CD8-positive, alpha-beta memory T cell (primary cell): ENCODE results near the gene PFKFB3. TPM values are rescaled to one million over a fixed set of nuclear protein-coding genes. Genes with fewer than 3 reads are reported as not detected.

Source experiments
- CTCF ChIA-PET: fragments of 350-600 bp; sonication (Branson Sonifier 250); formaldehyde crosslinking; loops from one replicate; lab custom pipeline; 2021; ENCODE audit warnings: antibody characterized with exemption; lab: Charles Lee
- POLR2A ChIA-PET: fragments of 350-600 bp; sonication (Branson Sonifier 250); formaldehyde crosslinking; loops from one replicate; lab custom pipeline; 2021; ENCODE audit warnings: antibody characterized with exemption; lab: Charles Lee
- DNase-seq, 5 donors: peaks; one replicate each; pipeline versions ENCODE4 v3.0.0 to v3.0.0-alpha.2; 2020 to 2022; ENCODE audit warnings: mixed read lengths in 1 of 5
- H3K27ac ChIP-seq: one replicate; pipeline ENCODE4 v1.7.0; 2013; ENCODE audit warnings: low read depth, mild to moderate bottlenecking, low read length, moderate library complexity
- H3K27me3 ChIP-seq: 2 replicates; pipeline ENCODE4 v1.7.0; 2013; ENCODE audit warnings: low read length, mild to moderate bottlenecking; ENCODE audit not compliant: insufficient read depth, poor library complexity, severe bottlenecking
- H3K36me3 ChIP-seq: 2 replicates; pipeline ENCODE4 v1.7.0; 2013; ENCODE audit warnings: mild to moderate bottlenecking, low read length, moderate library complexity; ENCODE audit not compliant: insufficient read depth
- H3K4me1 ChIP-seq: 2 replicates; pipeline ENCODE4 v1.7.0; 2013; ENCODE audit warnings: mild to moderate bottlenecking, low read length, moderate library complexity; ENCODE audit not compliant: insufficient read depth
- H3K4me3 ChIP-seq: 2 replicates; pipeline ENCODE4 v1.7.0; 2013; ENCODE audit warnings: mild to moderate bottlenecking, low read length
- H3K9me3 ChIP-seq: 2 replicates; pipeline ENCODE4 v1.7.0; 2013; ENCODE audit warnings: mild to moderate bottlenecking, low read length
- H3K27ac Mint-ChIP-seq, 8 donors: one replicate each; pipeline ENCODE4 v1.8.0; 2020 to 2021; ENCODE audit warnings: mixed read lengths in 8 of 8, mild to moderate bottlenecking in 6 of 8, inconsistent platforms in 3 of 8, moderate library complexity in 3 of 8
- H3K27me3 Mint-ChIP-seq, 2 donors: one replicate each; pipeline ENCODE4 v1.8.0; 2020 to 2021; ENCODE audit warnings: mixed read lengths in 2 of 2, mild to moderate bottlenecking in 1 of 2, moderate library complexity in 1 of 2
- H3K36me3 Mint-ChIP-seq, 3 donors: one replicate each; pipeline ENCODE4 v1.8.0; 2020 to 2021; ENCODE audit warnings: mixed read lengths in 3 of 3, inconsistent platforms in 1 of 3, mild to moderate bottlenecking in 1 of 3
- H3K4me1 Mint-ChIP-seq, 3 donors: one replicate each; pipeline ENCODE4 v1.8.0; 2020 to 2021; ENCODE audit warnings: mixed read lengths in 3 of 3, inconsistent platforms in 1 of 3, mild to moderate bottlenecking in 1 of 3
- H3K4me3 Mint-ChIP-seq, 7 donors: one replicate each; pipeline ENCODE4 v1.8.0; 2020 to 2021; ENCODE audit warnings: mixed read lengths in 7 of 7, mild to moderate bottlenecking in 6 of 7, moderate library complexity in 4 of 7, inconsistent platforms in 2 of 7
- H3K9me3 Mint-ChIP-seq, 5 donors: one replicate each; pipeline ENCODE4 v1.8.0; 2020 to 2022; ENCODE audit warnings: mixed read lengths in 5 of 5, mild to moderate bottlenecking in 3 of 5, moderate library complexity in 2 of 5, inconsistent platforms in 1 of 5
- polyA plus RNA-seq: library from polyadenylated mRNA; unstranded; fragments of 300-500 nt; fragmentation: Illumina TruSeq; gene quantifications from one replicate; pipeline ENCODE4 v1.2.3, GENCODE V29; 2021
- total RNA-seq, 2 experiments: library from RNA; stranded (reverse); gene quantifications; one replicate each; pipeline ENCODE4 v1.2.3, GENCODE V29; 2021

Gene PFKFB3
- total and polyA plus RNA-seq, 3 experiments from 2014 or later = 7.4 to 60.1 (median 53.6) TPM

- Mint-ChIP-seq H3K27ac (peak overlapping the region in 3 of 8 donors; percentile 20 to 57 (median 29)), H3K9me3 (no peaks in the 10 kb centered on the region), H3K36me3 (peaks cover 0 to 7% (median 7%) of the 10 kb centered on the region in 3 donors), H3K27me3 (no peaks in the 10 kb centered on the region), H3K4me3 (no peak overlapping the region), H3K4me1 (peaks cover 63 to 90% (median 66%) of the 10 kb centered on the region in 3 donors)
- Histone ChIP-seq H3K27ac (no peak overlapping the region), H3K4me1 (peaks cover 53% of the 10 kb centered on the region), H3K36me3 (no peaks in the 10 kb centered on the region), H3K9me3 (no peaks in the 10 kb centered on the region), H3K4me3 (no peak overlapping the region), H3K27me3 (no peaks in the 10 kb centered on the region)
- CTCF ChIA-PET = interaction anchor here (1.4 to 1.8 kb wide), 8 partner anchors 10 to 238 kb away, joined by 3 to 14 read pairs (median 5); partner anchors contain the start of gene PFKFB3
- no peak for DNase-seq
- POLR2A ChIA-PET = interaction anchor here (0.7 to 1.9 kb wide), 5 partner anchors 9 to 487 kb away, joined by 3 to 12 read pairs (median 3); no protein-coding TSS in a partner anchor
Measured at GRCh38 chr10:6171881-6172695, 30.6 kb upstream of the PFKFB3 start.

GRCh38 chr10:6173203-6173602 is 29.5 kb upstream of the PFKFB3 start:
- ChIA-PET POLR2A (interaction anchor here (0.8 to 1.9 kb wide), 4 partner anchors 10 to 301 kb away, joined by 3 to 12 read pairs (median 4); no protein-coding TSS in a partner anchor), CTCF (interaction anchor here (0.7 to 1.8 kb wide), 16 partner anchors 9 to 237 kb away, joined by 3 to 14 read pairs (median 4); partner anchors contain the start of gene PFKFB3)
- H3K27me3 Mint-ChIP-seq = no peaks in the 10 kb centered on the region
- peak overlapping the region; percentile 33 for H3K4me3 ChIP-seq
- H3K4me1 ChIP-seq = peaks cover 53% of the 10 kb centered on the region
- H3K36me3 ChIP-seq = no peaks in the 10 kb centered on the region
- no peaks in the 10 kb centered on the region for H3K27me3 ChIP-seq
- H3K4me3 Mint-ChIP-seq = peak overlapping the region in 5 of 7 donors; percentile 18 to 70 (median 40)
- H3K4me1 Mint-ChIP-seq = peaks cover 56 to 85% (median 58%) of the 10 kb centered on the region in 3 donors
- H3K27ac ChIP-seq = no peak overlapping the region
- peaks cover 0 to 4% (median 3%) of the 10 kb centered on the region in 3 donors for H3K36me3 Mint-ChIP-seq
- H3K9me3 ChIP-seq = no peaks in the 10 kb centered on the region
- peak overlapping the region; percentile 20 to 93 (median 74) for H3K27ac Mint-ChIP-seq
- peak; percentile 26 to 76 (median 58) for DNase-seq
- H3K9me3 Mint-ChIP-seq = no peaks in the 10 kb centered on the region

- POLR2A ChIA-PET = interaction anchor here (1.9 kb wide), 1 partner anchor 11 kb away, joined by 12 read pairs; no protein-coding TSS in a partner anchor
- no peak overlapping the region for H3K4me3 Mint-ChIP-seq
- peak overlapping the region in 4 of 8 donors; percentile 73 to 88 (median 81) for H3K27ac Mint-ChIP-seq
- H3K4me1 ChIP-seq = peaks cover 50% of the 10 kb centered on the region
- no peaks in the 10 kb centered on the region for H3K9me3 ChIP-seq
- no peaks in the 10 kb centered on the region for H3K9me3 Mint-ChIP-seq
- H3K27ac ChIP-seq = no peak overlapping the region
- H3K27me3 Mint-ChIP-seq = no peaks in the 10 kb centered on the region
- no peak overlapping the region for H3K4me3 ChIP-seq
- DNase-seq = no peak
- H3K36me3 Mint-ChIP-seq = peaks cover 0 to 4% (median 3%) of the 10 kb centered on the region in 3 donors
- H3K4me1 Mint-ChIP-seq = peaks cover 52 to 77% (median 56%) of the 10 kb centered on the region in 3 donors
- no peaks in the 10 kb centered on the region for H3K27me3 ChIP-seq
- no peaks in the 10 kb centered on the region for H3K36me3 ChIP-seq
- CTCF ChIA-PET = interaction anchor here (0.8 to 1.7 kb wide), 6 partner anchors 45 to 236 kb away, joined by 3 to 5 read pairs (median 3); no protein-coding TSS in a partner anchor
Measured at GRCh38 chr10:6174201-6174874, 28.4 kb upstream of the PFKFB3 start.

- POLR2A ChIA-PET = no interaction called here
- H3K27ac Mint-ChIP-seq = peak overlapping the region in 7 of 8 donors; percentile 17 to 90 (median 71)
- peaks cover 40 to 66% (median 45%) of the 10 kb centered on the region in 3 donors for H3K4me1 Mint-ChIP-seq
Measured at GRCh38 chr10:6175329-6176055, 27.2 kb upstream of the PFKFB3 start.

GRCh38 chr10:6176691-6177231 is 26.0 kb upstream of the PFKFB3 start:
- Mint-ChIP-seq H3K9me3 (no peaks in the 10 kb centered on the region), H3K27ac (peak overlapping the region in 4 of 8 donors; percentile 8 to 66 (median 32)), H3K27me3 (no peaks in the 10 kb centered on the region), H3K4me1 (peaks cover 37 to 63% (median 41%) of the 10 kb centered on the region in 3 donors), H3K4me3 (no peak overlapping the region), H3K36me3 (peaks cover 0 to 2% (median 0%) of the 10 kb centered on the region in 3 donors)
- H3K27me3 ChIP-seq = no peaks in the 10 kb centered on the region
- H3K27ac ChIP-seq = no peak overlapping the region
- no peak overlapping the region for H3K4me3 ChIP-seq
- ChIA-PET CTCF (interaction anchor here (1.1 kb wide), 2 partner anchors 26 to 225 kb away, joined by 3 to 5 read pairs; partner anchors contain the start of gene PFKFB3), POLR2A (no interaction called here)
- no peaks in the 10 kb centered on the region for H3K9me3 ChIP-seq
- H3K4me1 ChIP-seq = peaks cover 34% of the 10 kb centered on the region
- no peak for DNase-seq
- H3K36me3 ChIP-seq = no peaks in the 10 kb centered on the region

More at GRCh38 chr10:6175329-6176055, 27.2 kb upstream of the PFKFB3 start:
- no peaks in the 10 kb centered on the region for H3K9me3 ChIP-seq
- no peak overlapping the region for H3K4me3 ChIP-seq
- H3K27me3 Mint-ChIP-seq = no peaks in the 10 kb centered on the region
- CTCF ChIA-PET = interaction anchor here (0.6 to 1.6 kb wide), 3 partner anchors 9 to 228 kb away, joined by 3 read pairs; no protein-coding TSS in a partner anchor
- peaks cover 39% of the 10 kb centered on the region for H3K4me1 ChIP-seq
- H3K27ac ChIP-seq = no peak overlapping the region
- no peaks in the 10 kb centered on the region for H3K36me3 ChIP-seq
- no peaks in the 10 kb centered on the region for H3K9me3 Mint-ChIP-seq
- no peaks in the 10 kb centered on the region for H3K27me3 ChIP-seq
- no peak overlapping the region for H3K4me3 Mint-ChIP-seq
- H3K36me3 Mint-ChIP-seq = peaks cover 0 to 3% (median 2%) of the 10 kb centered on the region in 3 donors
- no peak for DNase-seq

GRCh38 chr10:6177880-6178281 is 24.9 kb upstream of the PFKFB3 start:
- Histone ChIP-seq H3K27me3 (no peaks in the 10 kb centered on the region), H3K36me3 (no peaks in the 10 kb centered on the region), H3K4me3 (no peak overlapping the region), H3K27ac (no peak overlapping the region), H3K4me1 (peaks cover 23% of the 10 kb centered on the region), H3K9me3 (no peaks in the 10 kb centered on the region)
- Mint-ChIP-seq H3K4me1 (peaks cover 32 to 52% (median 34%) of the 10 kb centered on the region in 3 donors), H3K36me3 (peaks cover 0 to 2% (median 0%) of the 10 kb centered on the region in 3 donors), H3K27me3 (no peaks in the 10 kb centered on the region), H3K9me3 (no peaks in the 10 kb centered on the region), H3K4me3 (no peak overlapping the region), H3K27ac (peak overlapping the region in 2 of 8 donors; percentile 17 to 21)
- DNase-seq = no peak
- POLR2A ChIA-PET = no interaction called here
- CTCF ChIA-PET = interaction anchor here (0.9 kb wide), 1 partner anchor 30 kb away, joined by 3 read pairs; no protein-coding TSS in a partner anchor

- no peaks in the 10 kb centered on the region for H3K9me3 ChIP-seq
- Mint-ChIP-seq H3K36me3 (peaks cover 0 to 2% (median 0%) of the 10 kb centered on the region in 3 donors), H3K27ac (peak overlapping the region in 1 of 8 donors; percentile 17), H3K4me3 (no peak overlapping the region), H3K9me3 (no peaks in the 10 kb centered on the region), H3K4me1 (peaks cover 25 to 45% (median 27%) of the 10 kb centered on the region in 3 donors), H3K27me3 (no peaks in the 10 kb centered on the region)
- POLR2A ChIA-PET = no interaction called here
- no peaks in the 10 kb centered on the region for H3K36me3 ChIP-seq
- no peaks in the 10 kb centered on the region for H3K27me3 ChIP-seq
- DNase-seq = no peak
- no peak overlapping the region for H3K27ac ChIP-seq
- H3K4me3 ChIP-seq = no peak overlapping the region
- H3K4me1 ChIP-seq = peaks cover 16% of the 10 kb centered on the region
- CTCF ChIA-PET = interaction anchor here (0.7 to 1.6 kb wide), 4 partner anchors 13 to 223 kb away, joined by 3 to 9 read pairs (median 4); partner anchors contain the start of gene PFKFB3
Measured at GRCh38 chr10:6178581-6178980, 24.2 kb upstream of the PFKFB3 start.
